GM12878 (cell line): ENCODE data around the gene ME2. TPM values are rescaled to one million over a fixed set of nuclear protein-coding genes. Genes with fewer than 3 reads are reported as not detected.
A peak's percentile ranks its signal among the peaks of the same experiment; 100 is the strongest.

Source experiments
- ATAC-seq: fragments of 200-7000 bp; cut with Tn5 transposase; 3 replicates; pipeline ENCODE4 v1.9.1; 2020; ENCODE audit warnings: mild to moderate bottlenecking, moderate library complexity
- BruUV-seq: library from RNA; stranded (reverse); fragments of 400-500 nt; replicated peaks from 2 replicates; lab custom pipeline; 2021; lab: Mats Ljungman, UMichigan
- CTCF ChIA-PET: fragments of 300-600 bp; sonication (Branson Sonifier 250); formaldehyde crosslinking; extraction: SDS; loops from one replicate; lab custom pipeline; 2021; ENCODE audit warnings: inconsistent platforms; lab: Yijun Ruan, JAX
- POLR2A ChIA-PET: fragments of 350-600 bp; formaldehyde crosslinking; extraction: SDS; loops from one replicate; lab custom pipeline; 2021; ENCODE audit warnings: inconsistent platforms; lab: Charles Lee
- RAD21 ChIA-PET: fragments of 300-600 bp; sonication (Branson Sonifier 250); formaldehyde crosslinking; loops from one replicate; lab custom pipeline; 2023; ENCODE audit warnings: antibody characterized with exemption; ENCODE audit not compliant: unreplicated experiment; lab: Charles Lee
- SMC1A ChIA-PET: fragments of 300-600 bp; sonication (Branson Sonifier 250); formaldehyde crosslinking; loops from one replicate; lab custom pipeline; 2023; ENCODE audit not compliant: unreplicated experiment, uncharacterized antibody; lab: Charles Lee
- DNase-seq: peaks from one replicate; pipeline ENCODE4 v3.0.0-alpha.2; 2011; ENCODE audit warnings: low read depth, low spot score
- FAIRE-seq: peaks from 3 replicates; lab custom pipeline; 2011; peaks lifted over from hg19 to GRCh38; lab: Jason Lieb, UNC
- H2AFZ ChIP-seq: 2 replicates; pipeline ENCODE4 v1.6.0; 2011; ENCODE audit warnings: low read depth, low read length, control low read depth; ENCODE audit not compliant: control insufficient read depth
- H3K27ac ChIP-seq: 2 replicates; pipeline ENCODE4 v1.5.1; 2011; ENCODE audit warnings: control low read depth; ENCODE audit not compliant: control insufficient read depth, insufficient read depth
- H3K27me3 ChIP-seq, 2 experiments: replicated peaks in 1 of 2; 2 replicates each; pipeline versions ENCODE4 v1.6.0 to v1.6.1; 2011; ENCODE audit warnings: low read length in 1 of 2; ENCODE audit not compliant: control insufficient read depth in 2 of 2, insufficient read depth in 2 of 2
- H3K36me3 ChIP-seq, 2 experiments: 2 replicates each; pipeline ENCODE4 v1.5.1; 2011; ENCODE audit warnings: low read length in 1 of 2; ENCODE audit not compliant: control insufficient read depth in 2 of 2, insufficient read depth in 2 of 2
- H3K4me1 ChIP-seq: 2 replicates; pipeline ENCODE4 v1.6.1; 2011; ENCODE audit warnings: mild to moderate bottlenecking, low read length, moderate library complexity, mixed read lengths; ENCODE audit not compliant: control insufficient read depth, insufficient read depth
- H3K4me2 ChIP-seq: 2 replicates; pipeline ENCODE4 v1.6.0; 2011; ENCODE audit warnings: control low read depth; ENCODE audit not compliant: control insufficient read depth, insufficient read depth
- H3K4me3 ChIP-seq: fragments of 200-600 bp; sonication (generic); 2 replicates; pipeline ENCODE4 v1.5.1; 2016
- H3K79me2 ChIP-seq: 2 replicates; pipeline ENCODE4 v1.6.0; 2011; ENCODE audit warnings: low read length; ENCODE audit not compliant: control insufficient read depth, insufficient read depth
- H3K9ac ChIP-seq: 2 replicates; pipeline ENCODE4 v1.8.0; 2011; ENCODE audit warnings: low read length, control low read depth, mixed read lengths; ENCODE audit not compliant: control insufficient read depth, insufficient read depth
- H3K9me3 ChIP-seq: replicated peaks from 3 replicates; pipeline ENCODE4 v1.5.1; 2011; ENCODE audit warnings: mild to moderate bottlenecking, low read length; ENCODE audit not compliant: control insufficient read depth, insufficient read depth
- H4K20me1 ChIP-seq: 2 replicates; pipeline ENCODE4 v1.6.0; 2011; ENCODE audit not compliant: control insufficient read depth, insufficient read depth
- ASH2L ChIP-seq: fragments of 300-600, 200-600 bp; sonication (generic); IDR thresholded peaks from 2 replicates; pipeline ENCODE4 v1.6.1; 2017; ENCODE audit warnings: low read depth, mild to moderate bottlenecking, borderline replicate concordance
- ATF7 ChIP-seq: fragments of 450-650 bp; IDR thresholded peaks from 2 replicates; pipeline ENCODE4 v1.6.1; 2016; ENCODE audit warnings: low read depth, mild to moderate bottlenecking
- MXI1 ChIP-seq: fragments of 150-350 bp; IDR thresholded peaks from 2 replicates; pipeline ENCODE4 v1.6.1; 2011; ENCODE audit warnings: low read depth, mild to moderate bottlenecking, inconsistent platforms, low read length, improper control_type of control experiment
- NFXL1 ChIP-seq: fragments of 450-650 bp; IDR thresholded peaks from 2 replicates; pipeline ENCODE4 v1.6.1; 2017; ENCODE audit warnings: antibody characterized with exemption, mild to moderate bottlenecking, borderline replicate concordance
- PML ChIP-seq: IDR thresholded peaks from 2 replicates; pipeline ENCODE4 v1.6.1; 2012; ENCODE audit warnings: low read length, inconsistent platforms
- RUNX3 ChIP-seq: IDR thresholded peaks from 2 replicates; pipeline ENCODE4 v1.6.1; 2012; ENCODE audit warnings: low read length, inconsistent platforms
- SREBF1 ChIP-seq: IDR thresholded peaks from 2 replicates; pipeline ENCODE4 v1.6.1; 2012; ENCODE audit warnings: mild to moderate bottlenecking, low read length
- TBL1XR1 ChIP-seq: IDR thresholded peaks from 2 replicates; pipeline ENCODE4 v1.6.1; 2012; ENCODE audit warnings: low read depth, low read length, improper control_type of control experiment
- ZNF274 ChIP-seq: IDR thresholded peaks from one replicate; pipeline ENCODE4 v1.8.0; 2011; ENCODE audit not compliant: insufficient read length, insufficient read depth
- WGBS: methylation state at CpG from one replicate; pipeline ENCODE4 v1.1.6; 2016; ENCODE audit warnings: low lambda C conversion rate; ENCODE audit not compliant: insufficient replicate concordance, insufficient coverage; ENCODE audit errors: missing lambda C conversion rate; 5-methylcytosine and 5-hydroxymethylcytosine counted together
- in situ Hi-C: fragments of 300-500 bp; cut with MboI; formaldehyde crosslinking; loops from 9 replicates; pipeline ENCODE4 v1.14.3; 2018; ENCODE audit warnings: mixed read lengths
- intact Hi-C: fragments of 100-400 bp; cut with micrococcal nuclease; formaldehyde crosslinking; loops from one replicate; pipeline ENCODE4 v1.14.2; 2022; ENCODE audit not compliant: unreplicated experiment
- polyA plus RNA-seq, 11 experiments: library from polyadenylated mRNA; depleted of rRNA in 4 of 11; unstranded in 6 of 11; stranded (reverse) in 5 of 11; fragments of >200 nt; fragmentation: Nextera tagmentation in 4 of 11; fragmentation: Illumina TruSeq in 1 of 11; extraction: Ambion mirVana in 4 of 11; extraction: Trizol in 1 of 11; gene quantifications; 1 replicate in 1 of 11; 2 replicates in 10 of 11; pipeline versions ENCODE4 v1.2.1 to v1.2.3, GENCODE V29; 2011 to 2016; ENCODE audit warnings: inconsistent platforms in 2 of 11, missing spikeins in 2 of 11, low read depth in 1 of 11
- total RNA-seq, 4 experiments: library from RNA; depleted of rRNA in 3 of 4; stranded (reverse); fragments of >200 nt in 3 of 4; fragmentation: Illumina TruSeq in 1 of 4; extraction: Trizol in 1 of 4; gene quantifications; 2 replicates each; pipeline versions ENCODE4 v1.2.1 to v1.2.3, GENCODE V29; 2013 to 2021
- TF ChIP-seq, protein P1 (sequence below): fragments of 450-650 bp; IDR thresholded peaks from 2 replicates; pipeline ENCODE4 v1.6.1; 2016; ENCODE audit warnings: mild to moderate bottlenecking
- TF ChIP-seq, protein P2 (sequence below): IDR thresholded peaks from 2 replicates; pipeline ENCODE4 v1.6.1; 2011; ENCODE audit warnings: low read depth, low read length, improper control_type of control experiment, borderline replicate concordance
- TF ChIP-seq, protein P3 (sequence below): fragments of 450-650 bp; IDR thresholded peaks from 2 replicates; pipeline ENCODE4 v1.6.1; 2014; ENCODE audit warnings: mild to moderate bottlenecking

ME2 gene
- total and polyA plus RNA-seq, 10 of the 15 experiments (the other 5 are each of a cell fraction or from before 2014, with no cell fraction given), result 41.3 to 155 (median 133) TPM

DNA sequence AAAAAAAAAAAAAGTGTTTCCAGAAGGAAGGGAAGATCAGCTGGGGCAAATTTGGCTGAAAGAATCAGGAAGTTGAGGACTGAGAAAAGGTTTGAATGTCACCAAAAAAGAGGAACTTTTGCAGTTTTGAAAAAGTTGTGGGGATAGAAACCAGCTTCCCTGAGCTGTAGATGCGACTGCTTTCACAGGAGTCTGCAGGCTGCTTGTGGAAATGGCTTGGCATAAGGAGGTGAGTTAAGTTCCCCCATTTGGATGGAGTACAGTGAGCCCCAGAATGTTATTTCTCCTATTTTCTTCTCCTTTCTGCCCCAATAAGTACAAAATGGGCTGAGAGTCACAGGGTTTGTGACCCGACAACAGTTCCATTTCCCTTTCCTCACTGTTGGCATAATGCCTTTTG lies 16.5 kb upstream of the ME2 start:
- peaks cover 12% of the 10 kb centered on the region for H3K4me1 ChIP-seq
- ChIA-PET POLR2A (interaction anchor here (0.6 kb wide), 1 partner anchor 9 kb away, joined by 3 read pairs; no protein-coding TSS in a partner anchor), SMC1A (no interaction called here), RAD21 (interaction anchor here (0.7 kb wide), 2 partner anchors 18 to 150 kb away, joined by 3 read pairs; no protein-coding TSS in a partner anchor), CTCF (interaction anchor here (0.6 to 2.1 kb wide), 3 partner anchors 42 to 492 kb away, joined by 3 to 9 read pairs (median 3); no protein-coding TSS in a partner anchor)
- TF ChIP-seq RUNX3, result no peak
- TF ChIP-seq, protein P1, sequence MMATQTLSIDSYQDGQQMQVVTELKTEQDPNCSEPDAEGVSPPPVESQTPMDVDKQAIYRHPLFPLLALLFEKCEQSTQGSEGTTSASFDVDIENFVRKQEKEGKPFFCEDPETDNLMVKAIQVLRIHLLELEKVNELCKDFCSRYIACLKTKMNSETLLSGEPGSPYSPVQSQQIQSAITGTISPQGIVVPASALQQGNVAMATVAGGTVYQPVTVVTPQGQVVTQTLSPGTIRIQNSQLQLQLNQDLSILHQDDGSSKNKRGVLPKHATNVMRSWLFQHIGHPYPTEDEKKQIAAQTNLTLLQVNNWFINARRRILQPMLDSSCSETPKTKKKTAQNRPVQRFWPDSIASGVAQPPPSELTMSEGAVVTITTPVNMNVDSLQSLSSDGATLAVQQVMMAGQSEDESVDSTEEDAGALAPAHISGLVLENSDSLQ, result no peak
- TF ChIP-seq ASH2L, result no peak
- TF ChIP-seq, protein P2, sequence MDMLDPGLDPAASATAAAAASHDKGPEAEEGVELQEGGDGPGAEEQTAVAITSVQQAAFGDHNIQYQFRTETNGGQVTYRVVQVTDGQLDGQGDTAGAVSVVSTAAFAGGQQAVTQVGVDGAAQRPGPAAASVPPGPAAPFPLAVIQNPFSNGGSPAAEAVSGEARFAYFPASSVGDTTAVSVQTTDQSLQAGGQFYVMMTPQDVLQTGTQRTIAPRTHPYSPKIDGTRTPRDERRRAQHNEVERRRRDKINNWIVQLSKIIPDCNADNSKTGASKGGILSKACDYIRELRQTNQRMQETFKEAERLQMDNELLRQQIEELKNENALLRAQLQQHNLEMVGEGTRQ, result no peak
- TF ChIP-seq NFXL1, result no peak
- TF ChIP-seq ZNF274, result no peak
- TF ChIP-seq TBL1XR1, result no peak
- no peak for TF ChIP-seq SREBF1
- no peak for TF ChIP-seq PML
- TF ChIP-seq, protein P3, sequence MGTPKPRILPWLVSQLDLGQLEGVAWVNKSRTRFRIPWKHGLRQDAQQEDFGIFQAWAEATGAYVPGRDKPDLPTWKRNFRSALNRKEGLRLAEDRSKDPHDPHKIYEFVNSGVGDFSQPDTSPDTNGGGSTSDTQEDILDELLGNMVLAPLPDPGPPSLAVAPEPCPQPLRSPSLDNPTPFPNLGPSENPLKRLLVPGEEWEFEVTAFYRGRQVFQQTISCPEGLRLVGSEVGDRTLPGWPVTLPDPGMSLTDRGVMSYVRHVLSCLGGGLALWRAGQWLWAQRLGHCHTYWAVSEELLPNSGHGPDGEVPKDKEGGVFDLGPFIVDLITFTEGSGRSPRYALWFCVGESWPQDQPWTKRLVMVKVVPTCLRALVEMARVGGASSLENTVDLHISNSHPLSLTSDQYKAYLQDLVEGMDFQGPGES, result no peak
- no peak for TF ChIP-seq MXI1
- no peak for TF ChIP-seq ATF7
- in situ Hi-C loops (no loop called here), intact Hi-C loops (no loop called here)
- no peaks in the 10 kb centered on the region for H3K36me3 ChIP-seq
- no peak overlapping the region for H3K4me3 ChIP-seq
- peak overlapping the region; percentile 54 for H2AFZ ChIP-seq
- BruUV-seq, result no TSS peak
- 0% methylated on average over 2 of the region's 2 CpGs for WGBS
- no peak for ATAC-seq
- peak overlapping the region; percentile 75 for H3K4me2 ChIP-seq
- no peaks in the 10 kb centered on the region for H4K20me1 ChIP-seq
- H3K9ac ChIP-seq, result no peak overlapping the region
- no peaks in the 10 kb centered on the region for H3K79me2 ChIP-seq
- DNase-seq, result no peak
- H3K27ac ChIP-seq, result no peak overlapping the region; the same call in 1 of the 2 replicates
- no peak for FAIRE-seq
- no peaks in the 10 kb centered on the region for H3K27me3 ChIP-seq
- no peaks in the 10 kb centered on the region for H3K9me3 ChIP-seq
